ENCODE measurements around the gene TMTC2.

DNA sequence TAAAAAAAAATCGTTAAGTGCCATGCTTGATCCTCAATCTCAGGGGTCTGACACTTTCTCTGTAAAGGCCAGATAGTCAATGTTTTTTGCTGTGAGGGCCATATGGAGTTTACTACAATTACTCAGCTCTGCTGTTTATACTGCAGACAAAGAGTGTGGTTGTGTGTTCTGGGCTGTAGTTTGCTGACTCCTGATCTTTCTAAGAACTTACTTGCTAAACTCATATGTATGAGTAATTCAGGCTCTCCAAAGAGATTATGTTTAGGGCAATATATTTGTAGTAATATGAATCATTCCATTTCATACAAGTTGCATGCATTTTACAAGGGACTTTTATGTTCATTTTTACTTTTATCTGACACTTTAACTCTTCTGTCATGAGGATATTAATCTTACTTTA is 188.2 kb downstream of the TMTC2 start:
- no peak for TF ChIP-seq POLR2A (IDR thresholded peaks at IDR 0.05)
- TF ChIP-seq, protein P1, sequence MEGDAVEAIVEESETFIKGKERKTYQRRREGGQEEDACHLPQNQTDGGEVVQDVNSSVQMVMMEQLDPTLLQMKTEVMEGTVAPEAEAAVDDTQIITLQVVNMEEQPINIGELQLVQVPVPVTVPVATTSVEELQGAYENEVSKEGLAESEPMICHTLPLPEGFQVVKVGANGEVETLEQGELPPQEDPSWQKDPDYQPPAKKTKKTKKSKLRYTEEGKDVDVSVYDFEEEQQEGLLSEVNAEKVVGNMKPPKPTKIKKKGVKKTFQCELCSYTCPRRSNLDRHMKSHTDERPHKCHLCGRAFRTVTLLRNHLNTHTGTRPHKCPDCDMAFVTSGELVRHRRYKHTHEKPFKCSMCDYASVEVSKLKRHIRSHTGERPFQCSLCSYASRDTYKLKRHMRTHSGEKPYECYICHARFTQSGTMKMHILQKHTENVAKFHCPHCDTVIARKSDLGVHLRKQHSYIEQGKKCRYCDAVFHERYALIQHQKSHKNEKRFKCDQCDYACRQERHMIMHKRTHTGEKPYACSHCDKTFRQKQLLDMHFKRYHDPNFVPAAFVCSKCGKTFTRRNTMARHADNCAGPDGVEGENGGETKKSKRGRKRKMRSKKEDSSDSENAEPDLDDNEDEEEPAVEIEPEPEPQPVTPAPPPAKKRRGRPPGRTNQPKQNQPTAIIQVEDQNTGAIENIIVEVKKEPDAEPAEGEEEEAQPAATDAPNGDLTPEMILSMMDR (IDR thresholded peaks at IDR 0.05) = no peak

All from adrenal gland (tissue), 5 donors.